NCI-H82 (cell line): ENCODE measurements around the gene ARAP2.

Experiments used
- DNase-seq: peaks from one replicate; lab custom pipeline; 2025; lab: John Stamatoyannopoulos, UW

The ARAP2 gene

DNA sequence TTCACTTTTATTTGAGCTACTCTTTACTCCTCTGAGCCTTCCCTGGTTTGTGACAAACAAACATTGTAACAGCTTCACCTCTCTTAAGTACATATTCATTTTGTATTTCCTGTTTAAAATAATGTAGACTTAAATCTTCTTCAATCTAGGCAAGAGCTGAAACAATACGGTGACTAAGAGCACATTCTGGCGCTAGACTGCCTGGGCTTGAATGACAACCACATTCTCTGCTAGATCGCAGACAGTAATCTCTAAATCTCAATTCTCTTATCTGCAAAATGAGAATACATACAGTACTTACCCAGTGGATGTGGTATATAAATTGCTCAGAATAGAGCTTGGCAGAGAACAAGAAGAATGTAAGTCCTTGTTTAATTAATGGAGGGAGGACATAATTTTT is 144.8 kb downstream of the ARAP2 start:
- no peak for DNase-seq

DNA sequence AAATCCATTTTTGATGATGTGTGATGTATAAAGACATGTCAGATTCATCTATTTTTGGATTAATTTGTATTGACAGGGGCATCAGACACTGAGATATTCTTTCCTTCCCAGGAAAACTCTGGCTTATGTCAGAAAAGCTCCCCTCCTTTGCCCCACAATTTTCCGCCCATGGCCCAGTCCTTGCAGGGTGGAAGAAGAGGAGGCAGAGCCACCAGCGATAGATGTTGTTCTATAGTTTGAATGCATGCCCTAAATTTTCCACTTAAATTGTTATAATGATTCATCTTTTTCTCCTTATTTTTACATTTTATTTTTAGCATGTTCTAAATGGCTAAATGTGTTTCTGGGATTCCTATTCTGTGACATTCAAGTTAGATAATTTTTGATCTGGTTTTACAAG is 149.3 kb downstream of the ARAP2 start:
- DNase-seq: no peak

DNA sequence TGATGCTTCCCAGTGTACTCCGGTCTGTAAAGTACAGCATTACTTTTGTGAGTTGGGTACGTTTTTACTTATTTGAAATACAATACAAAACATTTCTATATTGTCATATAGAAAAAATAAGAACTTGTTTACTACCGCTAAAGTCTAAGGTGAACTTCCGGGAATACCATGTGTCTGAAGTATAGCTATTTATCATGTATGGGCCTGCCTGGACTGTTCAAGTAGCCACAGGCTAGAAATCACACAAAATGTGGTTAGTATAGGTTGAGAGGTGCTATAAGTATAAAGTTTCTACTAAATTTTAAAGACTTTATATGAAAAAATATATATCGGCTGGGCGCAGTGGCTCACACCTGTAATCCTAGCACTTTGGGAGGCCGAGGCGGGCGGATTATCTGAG is 152.3 kb downstream of the ARAP2 start:
- DNase-seq: no peak

DNA sequence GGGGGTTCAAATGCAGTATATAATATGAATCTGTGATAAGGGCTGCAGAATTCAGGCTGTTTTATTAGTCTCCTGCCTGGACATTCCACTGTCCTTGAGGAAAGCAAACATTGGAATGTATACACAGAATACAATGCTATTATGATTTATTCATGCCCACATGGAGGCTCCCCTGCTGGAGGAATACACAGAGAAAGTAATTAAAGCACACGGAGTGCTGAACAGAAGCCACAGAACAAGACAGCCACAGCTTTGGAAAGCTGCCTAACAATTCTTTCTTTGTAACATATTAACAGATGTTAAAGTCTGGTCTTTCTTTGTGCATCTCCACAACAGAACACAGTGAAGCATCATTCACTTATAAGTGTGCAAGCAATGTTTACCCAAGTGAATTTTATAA is 155.8 kb downstream of the ARAP2 start:
- no peak for DNase-seq

DNA sequence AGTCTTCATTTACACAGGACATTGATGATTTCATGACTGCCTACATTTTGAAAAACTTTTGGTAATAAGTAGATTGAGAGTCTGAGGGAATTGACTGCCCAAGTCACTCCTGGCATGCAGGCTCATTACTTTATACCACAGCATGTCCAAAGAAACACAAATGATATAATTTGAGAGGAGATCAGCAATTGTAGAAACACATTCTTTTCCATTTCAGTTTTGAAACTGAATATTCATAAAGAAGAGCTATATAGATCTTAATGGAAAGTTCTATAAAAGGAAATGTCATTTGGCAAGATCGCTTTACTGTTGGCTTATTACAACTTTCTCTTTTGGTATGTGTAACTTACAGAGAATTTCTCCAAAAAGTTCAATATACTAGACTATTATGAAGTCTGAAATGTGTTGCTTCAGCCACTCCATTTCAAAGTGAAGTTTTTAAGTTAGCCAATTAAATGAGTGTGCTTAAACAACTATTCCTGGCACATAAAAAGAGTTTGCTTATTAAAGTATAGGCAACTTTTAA is 158.0 kb downstream of the ARAP2 start:
- no peak for DNase-seq

DNA sequence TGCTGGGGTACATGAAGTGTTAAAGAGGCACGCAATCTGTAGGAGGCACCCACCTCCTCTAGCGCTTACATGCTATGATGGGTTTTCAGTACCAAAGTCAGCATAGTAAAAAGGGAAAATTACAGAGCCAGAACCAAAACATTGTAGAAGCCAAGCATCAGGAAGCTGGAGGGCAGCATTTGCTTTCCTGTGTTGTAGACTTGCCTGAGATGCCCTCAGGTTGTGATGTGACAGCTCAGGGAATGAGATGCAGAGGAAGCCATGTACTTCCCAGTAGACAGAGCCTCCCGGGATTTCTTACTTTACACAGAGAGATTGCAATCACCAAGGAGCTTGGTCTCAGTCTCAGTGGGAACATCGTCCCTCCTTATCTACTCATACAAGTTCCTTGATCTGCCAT is 161.5 kb downstream of the ARAP2 start:
- no peak for DNase-seq

DNA sequence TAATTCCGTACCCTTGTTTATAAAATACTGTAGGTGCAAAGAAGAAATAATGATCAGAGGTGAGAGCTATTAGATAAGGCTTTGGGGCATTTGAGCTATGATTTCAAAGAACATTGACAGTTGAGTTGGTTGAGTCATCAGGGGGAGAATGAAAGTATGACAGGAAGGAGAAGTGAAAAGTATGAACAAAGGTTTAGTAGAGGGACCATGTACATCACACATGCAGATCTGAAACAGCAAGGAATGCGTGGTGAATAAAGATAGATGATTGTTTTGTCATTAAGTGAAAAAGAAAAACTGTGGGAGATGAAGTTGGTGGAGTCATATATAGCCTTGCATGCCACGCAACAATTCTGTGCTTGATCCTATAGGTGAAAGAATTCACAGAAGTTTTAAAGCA is 163.1 kb downstream of the ARAP2 start:
- no peak for DNase-seq

DNA sequence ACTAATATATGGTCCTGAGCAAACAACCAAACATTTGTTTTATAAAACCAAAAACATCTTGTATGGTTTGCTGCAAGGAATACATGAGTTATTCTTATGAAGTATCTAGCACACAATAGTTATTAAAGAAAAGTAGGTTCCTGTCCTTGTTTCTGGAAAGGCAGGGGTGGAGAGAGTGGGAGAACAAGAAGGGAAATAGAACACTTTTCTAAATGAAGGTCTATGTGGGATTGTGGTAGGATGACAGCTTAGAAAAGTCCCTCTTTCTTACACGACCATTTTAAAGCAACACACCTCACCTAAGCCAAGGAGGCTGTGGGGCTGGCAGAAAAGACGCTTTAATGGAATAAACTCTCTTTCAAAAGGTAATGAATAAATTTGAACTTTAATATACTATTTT is 164.6 kb downstream of the ARAP2 start:
- no peak for DNase-seq

DNA sequence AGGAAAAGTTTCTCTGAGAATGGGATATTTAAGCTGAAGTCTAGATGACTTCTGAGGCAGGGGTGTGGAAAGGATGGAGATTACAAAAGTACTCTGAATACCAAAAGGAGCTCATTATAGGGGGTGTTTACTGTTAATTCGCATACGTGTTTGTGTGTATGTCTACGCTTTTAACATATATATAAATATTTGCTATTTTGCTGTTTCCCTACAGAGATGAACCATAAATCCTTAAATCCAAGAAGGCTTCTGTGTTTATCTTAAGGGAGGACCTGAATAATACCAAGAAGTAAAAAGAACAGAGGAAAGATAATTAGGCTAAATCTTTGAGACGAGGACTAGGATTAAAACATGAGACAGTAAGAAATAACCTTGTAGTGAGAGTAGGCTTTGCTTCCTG is 166.0 kb downstream of the ARAP2 start:
- DNase-seq: no peak

DNA sequence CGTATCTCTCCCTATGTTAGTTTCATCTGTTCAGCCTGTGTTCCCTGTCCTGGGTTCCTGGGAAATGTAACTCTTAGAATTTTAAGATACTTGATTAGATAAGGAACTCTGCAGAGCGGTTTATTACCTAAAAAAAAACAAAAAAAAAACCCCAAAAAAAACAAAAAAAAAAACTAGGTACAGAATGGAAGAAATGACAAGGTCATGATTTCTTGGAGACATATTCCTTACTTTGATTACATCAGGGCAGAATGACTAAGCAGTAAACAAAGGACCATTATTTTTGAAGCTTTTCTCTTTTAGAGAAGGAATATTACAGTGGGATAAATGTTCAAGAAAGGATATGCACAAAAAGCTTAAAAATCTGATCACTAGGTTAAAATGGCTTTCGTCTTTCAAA is 171.8 kb downstream of the ARAP2 start:
- DNase-seq: no peak

DNA sequence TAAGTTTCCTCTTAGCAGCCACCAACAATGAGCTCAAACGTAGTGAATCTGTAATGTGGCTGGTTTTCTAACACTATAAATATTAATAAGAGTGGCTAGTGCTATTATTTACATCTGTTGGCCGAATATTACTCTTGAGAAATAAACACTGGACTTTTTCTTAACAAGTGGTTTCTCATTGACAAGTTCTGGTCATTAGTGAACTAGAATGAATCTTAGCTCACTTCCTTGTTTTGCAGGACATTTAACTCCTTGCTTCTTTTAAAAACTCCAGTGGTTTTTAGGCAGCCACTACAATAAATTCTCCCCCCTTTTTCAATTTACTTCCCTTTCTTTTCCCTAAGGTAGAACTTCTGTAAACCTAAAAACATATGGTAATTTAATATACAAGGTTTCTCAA is 177.2 kb downstream of the ARAP2 start:
- no peak for DNase-seq

DNA sequence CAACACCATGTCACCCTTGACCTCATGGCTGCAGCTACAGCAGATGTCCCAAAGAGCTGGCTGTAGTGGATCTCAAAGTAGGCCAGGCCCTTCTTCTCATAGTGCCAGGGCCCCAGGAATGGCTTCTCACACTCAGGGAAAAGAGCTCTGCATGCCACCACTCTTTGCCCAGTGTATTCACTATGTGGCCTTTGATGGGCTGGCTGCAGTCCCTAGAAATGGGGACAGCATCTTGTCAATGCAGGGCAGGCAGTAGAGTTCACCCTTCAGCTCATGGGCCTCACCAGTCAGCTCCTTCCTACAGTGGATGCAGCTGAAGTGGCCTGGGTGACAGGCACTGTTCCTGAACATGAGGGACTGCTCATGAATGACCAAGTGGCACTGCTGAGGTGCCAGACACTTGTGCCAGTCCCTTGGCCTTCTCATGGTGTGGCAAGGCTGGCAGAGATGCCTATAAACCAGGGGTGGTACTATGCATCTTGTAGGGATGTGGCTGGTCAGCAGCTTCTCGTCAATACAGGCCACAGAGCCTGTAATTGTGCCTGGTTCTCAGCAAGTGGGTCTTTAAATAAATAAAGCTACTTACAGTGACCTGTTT is 178.9 kb downstream of the ARAP2 start:
- DNase-seq: no peak

DNA sequence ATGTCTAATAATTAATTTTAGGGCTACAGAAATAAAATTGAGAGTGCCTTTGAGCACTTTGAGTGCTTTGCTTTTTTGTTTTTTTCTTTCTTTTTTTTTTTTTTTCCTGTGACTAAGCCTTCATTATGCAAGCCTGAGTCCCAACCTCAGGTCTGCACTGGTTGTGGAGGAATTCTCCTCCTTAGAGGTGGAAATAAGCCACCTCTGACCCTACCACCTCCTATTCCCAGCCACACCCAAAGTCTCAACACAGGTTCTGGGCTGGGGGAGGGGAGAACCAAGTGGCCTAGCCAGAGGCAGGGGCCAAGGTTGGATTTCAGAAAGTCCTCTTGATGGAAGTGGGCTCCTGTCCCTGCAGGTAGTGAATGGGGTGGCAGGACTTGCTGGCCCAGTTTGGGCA is 180.2 kb downstream of the ARAP2 start:
- no peak for DNase-seq

DNA sequence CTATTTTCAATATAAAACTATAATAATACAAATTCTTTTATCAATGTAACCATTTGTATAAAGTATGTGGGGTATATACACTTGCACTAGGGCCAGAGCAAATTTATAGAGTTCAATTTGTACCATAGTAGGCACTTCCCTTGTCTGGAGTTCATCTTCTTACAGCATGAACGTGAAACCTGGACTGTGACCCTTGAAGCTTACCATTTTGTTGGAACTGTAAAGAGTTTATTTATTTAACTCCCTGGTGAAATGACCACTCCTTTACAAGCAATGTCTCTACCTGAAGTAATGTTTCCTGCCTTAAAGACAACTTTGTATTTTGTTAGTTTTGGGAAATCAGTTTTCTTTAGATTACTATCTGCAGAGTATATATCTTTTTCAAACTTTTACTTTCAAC is 188.2 kb downstream of the ARAP2 start:
- no peak for DNase-seq

DNA sequence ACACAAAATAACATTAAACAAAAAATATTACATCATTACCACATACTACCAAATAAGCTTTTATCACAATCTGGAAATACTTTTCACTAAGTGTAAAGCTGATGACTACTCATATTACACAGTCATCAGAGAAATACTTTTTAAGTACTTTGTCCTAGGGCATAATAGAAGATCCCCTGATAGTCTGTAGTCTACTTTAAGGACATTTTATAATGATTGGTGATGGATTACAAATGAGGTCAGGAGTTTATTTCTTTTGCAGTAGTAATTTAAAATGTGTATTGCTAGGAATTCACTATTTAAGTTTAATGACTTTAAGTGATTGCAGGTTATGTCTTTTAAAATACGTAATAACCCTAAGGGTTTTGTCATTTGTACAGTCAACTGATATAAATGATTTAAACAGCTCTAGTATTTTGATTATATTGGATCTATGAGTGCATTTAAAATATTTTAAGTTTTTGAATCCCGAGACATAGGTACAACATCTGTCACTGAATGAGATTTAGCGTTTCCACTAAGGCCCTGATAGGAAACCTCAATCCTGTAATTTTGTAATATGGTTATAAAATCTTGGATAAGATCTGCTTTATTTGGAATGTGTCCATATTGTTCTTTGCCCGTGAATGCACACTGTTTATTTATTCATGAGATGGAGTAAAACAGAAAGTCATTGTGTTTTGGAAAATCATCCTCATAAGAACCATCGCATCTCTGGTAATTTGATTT is 189.5 kb downstream of the ARAP2 start:
- no peak for DNase-seq

DNA sequence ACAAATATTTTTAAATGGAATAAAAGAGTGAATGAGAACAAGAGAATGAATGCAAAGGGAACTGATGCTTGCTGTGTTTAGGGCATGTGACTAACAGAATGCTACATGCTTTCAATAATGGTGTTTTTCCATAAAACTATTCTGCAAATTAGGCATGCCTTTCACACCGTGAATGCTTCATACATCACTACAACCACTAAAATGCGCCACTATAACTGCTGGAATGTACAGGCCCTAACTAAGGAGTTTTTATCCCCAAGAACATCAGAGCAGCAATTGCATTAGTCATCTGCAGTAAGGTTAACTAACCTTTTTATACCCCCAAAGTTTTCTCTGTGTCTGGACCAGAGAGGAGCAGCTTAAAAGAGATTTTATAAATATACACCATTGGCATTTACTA is 190.4 kb downstream of the ARAP2 start:
- DNase-seq: no peak

DNA sequence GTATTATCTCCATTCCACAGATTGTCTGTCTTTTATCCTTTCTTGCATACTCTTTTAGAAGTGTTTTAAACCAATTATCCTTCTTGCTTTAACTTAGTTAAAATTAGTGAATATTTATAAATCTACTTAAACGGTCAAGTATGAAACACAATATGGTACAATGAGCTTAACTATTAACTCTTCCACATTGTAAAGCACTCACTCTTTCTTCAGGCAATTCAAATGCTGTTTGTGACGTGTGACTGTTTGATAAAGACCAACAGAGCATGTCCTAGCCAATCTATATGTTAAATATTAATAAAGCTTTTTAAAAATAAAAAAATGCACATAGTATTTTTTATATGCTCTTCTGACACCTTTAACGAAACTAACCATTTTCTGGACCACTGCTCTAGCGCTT is 192.7 kb downstream of the ARAP2 start:
- DNase-seq: no peak

DNA sequence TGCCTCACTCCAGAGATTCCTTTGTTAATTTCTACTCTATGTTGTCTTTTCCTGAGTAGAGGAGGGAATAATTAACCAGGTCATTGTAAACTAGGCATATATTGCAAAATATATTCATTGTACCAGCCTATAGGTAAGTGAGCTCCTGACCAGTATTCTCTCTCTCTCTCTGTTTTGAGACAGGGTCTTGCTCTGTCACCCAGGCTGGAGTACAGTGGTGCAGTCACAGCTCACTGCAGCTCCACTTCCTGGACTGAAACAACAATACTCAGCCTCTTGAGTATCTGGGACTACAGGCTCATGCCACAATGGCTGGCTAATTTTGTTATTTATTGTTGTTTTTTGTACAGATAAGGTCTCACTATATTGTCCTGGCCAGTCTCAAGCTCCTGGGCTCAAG is 198.3 kb downstream of the ARAP2 start:
- DNase-seq: no peak

DNA sequence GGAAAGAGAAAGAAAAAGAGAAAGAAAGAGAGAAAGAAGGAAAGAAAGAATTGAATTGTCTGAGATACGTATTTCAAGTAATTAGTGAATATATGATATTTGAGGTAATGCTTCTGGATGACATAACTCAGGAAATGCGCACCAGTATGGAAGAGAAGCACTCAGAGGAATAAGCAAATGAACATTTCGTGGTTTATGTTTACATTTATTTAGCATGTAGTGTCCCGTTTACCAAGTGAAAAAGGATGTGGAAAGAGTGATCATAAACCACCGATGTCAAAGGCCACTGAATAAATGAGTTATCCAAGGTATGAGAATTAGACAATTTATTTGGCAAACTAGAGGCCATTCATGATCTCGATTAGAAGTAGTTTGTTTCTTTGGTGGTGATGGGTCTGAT is 200.4 kb downstream of the ARAP2 start:
- no peak for DNase-seq

DNA sequence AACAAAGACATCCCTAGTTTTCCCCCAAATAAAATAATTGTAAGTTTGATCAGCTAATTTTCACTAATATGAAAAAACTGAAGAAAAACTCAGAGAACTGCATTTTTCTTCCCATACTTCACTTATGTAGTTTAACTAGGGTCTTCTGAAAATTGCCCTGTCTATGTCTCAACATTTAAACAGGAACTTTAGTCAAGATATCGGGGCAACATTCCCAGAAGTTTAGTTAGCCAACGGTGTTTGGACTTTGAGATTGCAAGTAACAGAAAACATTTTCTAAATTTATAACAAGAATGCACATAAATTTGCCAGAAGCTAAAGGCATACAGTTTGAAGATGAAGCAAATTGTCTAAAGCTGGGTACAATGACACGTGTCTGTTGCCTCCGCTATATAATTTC is 201.1 kb downstream of the ARAP2 start:
- no peak for DNase-seq

DNA sequence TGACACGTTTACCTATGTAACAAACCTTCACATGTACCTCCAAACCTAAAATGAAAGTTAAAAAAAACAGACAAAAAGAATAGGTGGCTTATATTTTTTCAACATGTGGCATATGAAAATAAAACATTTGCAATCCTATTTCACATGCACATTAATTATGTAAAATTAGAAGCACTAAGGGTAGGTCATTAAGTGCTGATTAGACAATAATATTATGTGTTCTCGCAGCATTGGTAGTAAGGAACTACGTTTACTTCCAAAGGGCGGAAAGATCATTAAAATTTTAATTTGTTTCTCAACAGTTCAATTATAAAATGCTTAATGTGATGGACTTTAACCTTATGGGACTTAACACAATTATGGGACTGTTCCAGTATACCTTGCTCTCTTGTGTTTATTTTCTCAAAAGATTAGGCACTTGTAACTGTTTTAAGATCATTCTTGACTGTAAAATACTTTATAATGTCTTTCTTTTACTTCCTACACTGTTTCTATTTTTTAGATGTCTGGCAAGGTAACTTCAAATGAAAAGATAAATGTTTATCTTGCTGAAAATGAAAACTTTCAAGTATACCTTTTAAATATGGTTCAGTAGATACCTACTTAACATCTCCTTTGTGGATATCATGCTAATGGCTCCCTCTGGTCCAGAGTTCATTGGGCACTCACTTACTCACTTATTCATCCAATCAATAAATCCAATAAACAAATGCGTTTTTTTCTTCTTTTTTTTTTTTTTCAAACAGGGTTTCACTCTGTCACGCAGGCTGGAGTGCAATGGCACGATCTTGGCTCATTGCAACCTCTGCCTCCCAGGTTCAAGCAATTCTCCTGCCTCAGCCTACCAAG is 202.0 kb downstream of the ARAP2 start:
- no peak for DNase-seq

DNA sequence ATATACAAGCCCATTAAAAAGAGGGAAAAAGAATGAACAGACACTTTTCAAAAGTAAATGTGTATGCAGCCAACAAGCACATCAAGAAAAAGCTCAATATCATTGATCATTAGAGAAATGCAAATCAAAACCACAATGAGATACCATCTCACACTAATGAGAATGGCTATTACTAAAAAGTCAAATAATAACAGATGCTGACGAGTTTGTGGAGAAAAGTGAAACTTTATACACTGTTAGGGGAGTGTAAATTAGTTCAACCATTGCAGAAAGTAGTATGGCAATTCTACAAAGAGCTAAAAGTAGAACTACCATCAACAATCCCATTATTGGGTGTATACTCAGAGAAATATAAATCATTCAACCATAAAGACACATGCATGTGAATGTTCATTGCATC is 203.0 kb downstream of the ARAP2 start:
- DNase-seq: no peak

DNA sequence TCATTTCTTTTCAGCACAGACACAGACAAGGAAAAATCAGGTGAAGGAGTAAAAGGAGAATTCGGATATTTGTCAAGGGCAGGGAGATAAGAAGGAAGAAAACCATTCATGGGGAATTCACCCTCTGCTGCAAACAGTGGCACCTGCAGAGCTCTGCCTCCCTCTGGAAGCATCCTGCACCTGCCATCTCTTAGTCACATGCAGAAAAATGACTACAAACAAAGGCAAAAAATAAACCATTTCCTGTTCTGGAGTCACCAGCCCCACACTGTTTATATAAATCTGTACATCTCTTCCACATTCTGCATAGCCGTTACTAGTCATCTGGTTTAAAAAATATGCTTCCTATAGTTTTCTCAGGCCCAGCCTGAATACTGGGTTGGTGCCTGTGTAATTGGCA is 205.3 kb downstream of the ARAP2 start:
- DNase-seq: no peak
